GM23338 (cell line): ENCODE data around the gene RAB33A. TPM values are rescaled to one million over a fixed set of nuclear protein-coding genes. Genes with fewer than 3 reads are reported as not detected.

ENCODE experiments used
- ATAC-seq: fragments of 200-7000 bp; cut with Tn5 transposase; 3 replicates; pipeline ENCODE4 v1.9.1; 2020
- DNase-seq: peaks from one replicate; pipeline ENCODE4 v3.0.0-alpha.2; 2015; ENCODE audit warnings: low spot score
- H2AFZ ChIP-seq: fragments of 200-600 bp; sonication (generic); 2 replicates; pipeline ENCODE4 v1.8.0; 2016; ENCODE audit warnings: antibody characterized with exemption, mild to moderate bottlenecking, moderate library complexity
- H3F3A ChIP-seq: fragments of 200-600 bp; sonication (generic); replicated peaks from 2 replicates; pipeline ENCODE4 v1.8.0; 2017; ENCODE audit warnings: antibody characterized with exemption, mixed run types, low read depth
- H3K27ac ChIP-seq: fragments of 200-600 bp; sonication (generic); 2 replicates; pipeline ENCODE4 v1.6.1; 2016; ENCODE audit warnings: low read depth
- H3K27me3 ChIP-seq: fragments of 200-600 bp; sonication (generic); 2 replicates; pipeline ENCODE4 v1.8.0; 2016; ENCODE audit warnings: mild to moderate bottlenecking, mixed run types, moderate library complexity; ENCODE audit not compliant: insufficient read depth
- H3K36me3 ChIP-seq: fragments of 200-600 bp; sonication (generic); 2 replicates; pipeline ENCODE4 v1.8.0; 2016; ENCODE audit warnings: mild to moderate bottlenecking; ENCODE audit not compliant: insufficient read depth
- H3K4me1 ChIP-seq: fragments of 200-600 bp; sonication (generic); 2 replicates; pipeline ENCODE4 v1.8.0; 2016; ENCODE audit warnings: mild to moderate bottlenecking, moderate library complexity; ENCODE audit not compliant: insufficient read depth
- H3K4me2 ChIP-seq: fragments of 200-600 bp; sonication (generic); 2 replicates; pipeline ENCODE4 v1.7.1; 2017; ENCODE audit warnings: mixed run types
- H3K4me3 ChIP-seq: fragments of 200-600 bp; sonication (generic); 2 replicates; pipeline ENCODE4 v1.6.1; 2016; ENCODE audit warnings: mixed run types
- H3K79me2 ChIP-seq: fragments of 200-600 bp; sonication (generic); replicated peaks from 2 replicates; pipeline ENCODE4 v1.8.0; 2017; ENCODE audit warnings: mild to moderate bottlenecking; ENCODE audit not compliant: insufficient read depth
- H3K9me2 ChIP-seq: fragments of 200-600 bp; sonication (generic); 2 replicates; pipeline ENCODE4 v1.8.0; 2017; ENCODE audit not compliant: insufficient read depth
- H4K20me1 ChIP-seq: fragments of 200-600 bp; sonication (generic); replicated peaks from 2 replicates; pipeline ENCODE4 v1.8.0; 2017; ENCODE audit warnings: mild to moderate bottlenecking; ENCODE audit not compliant: insufficient read depth
- H3K27ac Mint-ChIP-seq: 2 replicates; pipeline ENCODE4 v1.8.0; 2020; ENCODE audit warnings: inconsistent platforms, mild to moderate bottlenecking, moderate library complexity, mixed read lengths
- H3K27me3 Mint-ChIP-seq: 3 replicates; pipeline ENCODE4 v1.8.0; 2022; ENCODE audit warnings: low read depth, mild to moderate bottlenecking, moderate library complexity, mixed read lengths, inconsistent platforms; ENCODE audit not compliant: insufficient read depth, poor library complexity
- H3K36me3 Mint-ChIP-seq: 3 replicates; pipeline ENCODE4 v1.8.0; 2021; ENCODE audit warnings: low read depth, mild to moderate bottlenecking, inconsistent platforms, moderate library complexity, mixed read lengths
- H3K4me1 Mint-ChIP-seq: 3 replicates; pipeline ENCODE4 v1.8.0; 2020; ENCODE audit warnings: mild to moderate bottlenecking, inconsistent platforms, mixed read lengths
- H3K4me3 Mint-ChIP-seq: 3 replicates; pipeline ENCODE4 v1.8.0; 2021; ENCODE audit warnings: moderate library complexity, mild to moderate bottlenecking, inconsistent platforms, mixed read lengths
- H3K9me3 Mint-ChIP-seq: 3 replicates; pipeline ENCODE4 v1.8.0; 2020; ENCODE audit warnings: moderate library complexity, mild to moderate bottlenecking, inconsistent platforms, mixed read lengths
- CREB1 ChIP-seq: fragments of 250-450 bp; sonication (Bioruptor Pico); IDR thresholded peaks from 2 replicates; pipeline ENCODE4 v1.5.0; 2020; ENCODE audit warnings: low read depth, mild to moderate bottlenecking, moderate library complexity
- EZH2 ChIP-seq: fragments of 200-600 bp; sonication (generic); IDR thresholded peaks from one replicate; pipeline ENCODE4 v1.8.0; 2017; ENCODE audit warnings: antibody characterized with exemption, mild to moderate bottlenecking, low read depth; ENCODE audit not compliant: unreplicated experiment
- JUNB ChIP-seq: IDR thresholded peaks from one replicate; pipeline ENCODE4 v1.6.1; 2016; ENCODE audit warnings: antibody characterized with exemption; ENCODE audit not compliant: unreplicated experiment
- POLR2AphosphoS5 ChIP-seq: IDR thresholded peaks from 2 replicates; pipeline ENCODE4 v1.6.1; 2016; ENCODE audit warnings: antibody characterized with exemption, low read depth
- STAT1 ChIP-seq: IDR thresholded peaks from one replicate; pipeline ENCODE4 v1.6.1; 2016; ENCODE audit warnings: antibody characterized with exemption; ENCODE audit not compliant: unreplicated experiment
- ZNF331 ChIP-seq: fragments of 250-450 bp; sonication (Bioruptor Pico); IDR thresholded peaks from 2 replicates; pipeline ENCODE4 v1.5.0; 2020; ENCODE audit warnings: low read depth, mild to moderate bottlenecking, moderate library complexity
- polyA plus RNA-seq: library from polyadenylated mRNA; unstranded; fragments of >200 nt; fragmentation: Nextera tagmentation; extraction: Ambion mirVana; gene quantifications from 2 replicates; pipeline ENCODE4 v1.2.1, GENCODE V29; 2016
- total RNA-seq: library from RNA; depleted of rRNA; stranded (reverse); fragments of >200 nt; shearing (Covaris generic); gene quantifications from 2 replicates; pipeline ENCODE4 v1.2.3, GENCODE V29; 2014
- TF ChIP-seq, protein P1 (sequence below), 2 experiments: fragments of 200-600 bp in 1 of 2; sonication (generic) in 1 of 2; conservative IDR thresholded peaks; 2 replicates each; pipeline versions ENCODE4 v1.5.1 to v1.6.1; 2016 to 2017; ENCODE audit warnings: antibody characterized with exemption in 2 of 2, low read depth in 2 of 2, mild to moderate bottlenecking in 2 of 2, moderate library complexity in 1 of 2
- TF ChIP-seq, protein P2 (sequence below): fragments of 250-450 bp; sonication (Bioruptor Pico); IDR thresholded peaks from 2 replicates; pipeline ENCODE4 v1.5.0; 2020; ENCODE audit warnings: mild to moderate bottlenecking, moderate library complexity
- TF ChIP-seq, protein P3 (sequence below): IDR thresholded peaks from one replicate; pipeline ENCODE4 v1.6.1; 2018; ENCODE audit warnings: antibody characterized with exemption; ENCODE audit not compliant: unreplicated experiment

RAB33A gene
- total and polyA plus RNA-seq, 2 experiments from 2014 or later: 5.5 to 6.5 TPM

DNA sequence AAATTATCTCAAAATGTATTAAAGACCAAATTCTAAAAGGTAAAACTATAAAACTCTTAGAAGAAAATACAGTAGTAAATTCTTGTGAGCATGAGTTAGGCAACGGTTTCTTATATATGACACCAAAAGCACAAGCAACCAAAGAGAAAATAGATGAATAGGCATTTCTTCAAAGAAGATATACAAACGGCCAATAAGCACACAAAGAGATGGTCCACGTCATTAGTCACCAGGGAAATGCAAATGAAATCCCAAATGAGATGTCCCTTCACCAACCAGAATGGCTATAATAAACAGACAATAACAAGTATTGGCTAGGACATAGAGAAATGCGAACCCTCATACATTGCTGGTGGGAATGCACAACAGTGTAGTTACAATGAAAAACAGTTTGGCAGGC lies 44.6 kb downstream of the RAB33A start:
- no peak overlapping the region for H3K4me3 ChIP-seq
- no peaks in the 10 kb centered on the region for H4K20me1 ChIP-seq
- Mint-ChIP-seq H3K4me3 (no peak overlapping the region), H3K27ac (no peak overlapping the region), H3K4me1 (no peaks in the 10 kb centered on the region), H3K27me3 (no peaks in the 10 kb centered on the region), H3K36me3 (peaks cover 50% of the 10 kb centered on the region), H3K9me3 (no peaks in the 10 kb centered on the region)
- H3K27ac ChIP-seq: no peak overlapping the region
- ATAC-seq (no peak), DNase-seq (no peak)
- peaks cover 12% of the 10 kb centered on the region; the same call in 1 of the 2 replicates for H3K36me3 ChIP-seq
- no peaks in the 10 kb centered on the region for H3K4me1 ChIP-seq
- H3K9me2 ChIP-seq: no peaks in the 10 kb centered on the region
- H3K79me2 ChIP-seq: no peaks in the 10 kb centered on the region
- no peak overlapping the region for H2AFZ ChIP-seq
- TF ChIP-seq EZH2 (no peak), JUNB (no peak), STAT1 (no peak), CREB1 (CRISPR knock-in tag) (no peak), ZNF331 (CRISPR knock-in tag) (no peak), POLR2AphosphoS5 (no peak)
- TF ChIP-seq, protein P1, sequence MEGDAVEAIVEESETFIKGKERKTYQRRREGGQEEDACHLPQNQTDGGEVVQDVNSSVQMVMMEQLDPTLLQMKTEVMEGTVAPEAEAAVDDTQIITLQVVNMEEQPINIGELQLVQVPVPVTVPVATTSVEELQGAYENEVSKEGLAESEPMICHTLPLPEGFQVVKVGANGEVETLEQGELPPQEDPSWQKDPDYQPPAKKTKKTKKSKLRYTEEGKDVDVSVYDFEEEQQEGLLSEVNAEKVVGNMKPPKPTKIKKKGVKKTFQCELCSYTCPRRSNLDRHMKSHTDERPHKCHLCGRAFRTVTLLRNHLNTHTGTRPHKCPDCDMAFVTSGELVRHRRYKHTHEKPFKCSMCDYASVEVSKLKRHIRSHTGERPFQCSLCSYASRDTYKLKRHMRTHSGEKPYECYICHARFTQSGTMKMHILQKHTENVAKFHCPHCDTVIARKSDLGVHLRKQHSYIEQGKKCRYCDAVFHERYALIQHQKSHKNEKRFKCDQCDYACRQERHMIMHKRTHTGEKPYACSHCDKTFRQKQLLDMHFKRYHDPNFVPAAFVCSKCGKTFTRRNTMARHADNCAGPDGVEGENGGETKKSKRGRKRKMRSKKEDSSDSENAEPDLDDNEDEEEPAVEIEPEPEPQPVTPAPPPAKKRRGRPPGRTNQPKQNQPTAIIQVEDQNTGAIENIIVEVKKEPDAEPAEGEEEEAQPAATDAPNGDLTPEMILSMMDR (conservative IDR thresholded peaks at IDR 0.05; ENCODE audit: low read depth in 2 of 2): no peak
- TF ChIP-seq, protein P2, sequence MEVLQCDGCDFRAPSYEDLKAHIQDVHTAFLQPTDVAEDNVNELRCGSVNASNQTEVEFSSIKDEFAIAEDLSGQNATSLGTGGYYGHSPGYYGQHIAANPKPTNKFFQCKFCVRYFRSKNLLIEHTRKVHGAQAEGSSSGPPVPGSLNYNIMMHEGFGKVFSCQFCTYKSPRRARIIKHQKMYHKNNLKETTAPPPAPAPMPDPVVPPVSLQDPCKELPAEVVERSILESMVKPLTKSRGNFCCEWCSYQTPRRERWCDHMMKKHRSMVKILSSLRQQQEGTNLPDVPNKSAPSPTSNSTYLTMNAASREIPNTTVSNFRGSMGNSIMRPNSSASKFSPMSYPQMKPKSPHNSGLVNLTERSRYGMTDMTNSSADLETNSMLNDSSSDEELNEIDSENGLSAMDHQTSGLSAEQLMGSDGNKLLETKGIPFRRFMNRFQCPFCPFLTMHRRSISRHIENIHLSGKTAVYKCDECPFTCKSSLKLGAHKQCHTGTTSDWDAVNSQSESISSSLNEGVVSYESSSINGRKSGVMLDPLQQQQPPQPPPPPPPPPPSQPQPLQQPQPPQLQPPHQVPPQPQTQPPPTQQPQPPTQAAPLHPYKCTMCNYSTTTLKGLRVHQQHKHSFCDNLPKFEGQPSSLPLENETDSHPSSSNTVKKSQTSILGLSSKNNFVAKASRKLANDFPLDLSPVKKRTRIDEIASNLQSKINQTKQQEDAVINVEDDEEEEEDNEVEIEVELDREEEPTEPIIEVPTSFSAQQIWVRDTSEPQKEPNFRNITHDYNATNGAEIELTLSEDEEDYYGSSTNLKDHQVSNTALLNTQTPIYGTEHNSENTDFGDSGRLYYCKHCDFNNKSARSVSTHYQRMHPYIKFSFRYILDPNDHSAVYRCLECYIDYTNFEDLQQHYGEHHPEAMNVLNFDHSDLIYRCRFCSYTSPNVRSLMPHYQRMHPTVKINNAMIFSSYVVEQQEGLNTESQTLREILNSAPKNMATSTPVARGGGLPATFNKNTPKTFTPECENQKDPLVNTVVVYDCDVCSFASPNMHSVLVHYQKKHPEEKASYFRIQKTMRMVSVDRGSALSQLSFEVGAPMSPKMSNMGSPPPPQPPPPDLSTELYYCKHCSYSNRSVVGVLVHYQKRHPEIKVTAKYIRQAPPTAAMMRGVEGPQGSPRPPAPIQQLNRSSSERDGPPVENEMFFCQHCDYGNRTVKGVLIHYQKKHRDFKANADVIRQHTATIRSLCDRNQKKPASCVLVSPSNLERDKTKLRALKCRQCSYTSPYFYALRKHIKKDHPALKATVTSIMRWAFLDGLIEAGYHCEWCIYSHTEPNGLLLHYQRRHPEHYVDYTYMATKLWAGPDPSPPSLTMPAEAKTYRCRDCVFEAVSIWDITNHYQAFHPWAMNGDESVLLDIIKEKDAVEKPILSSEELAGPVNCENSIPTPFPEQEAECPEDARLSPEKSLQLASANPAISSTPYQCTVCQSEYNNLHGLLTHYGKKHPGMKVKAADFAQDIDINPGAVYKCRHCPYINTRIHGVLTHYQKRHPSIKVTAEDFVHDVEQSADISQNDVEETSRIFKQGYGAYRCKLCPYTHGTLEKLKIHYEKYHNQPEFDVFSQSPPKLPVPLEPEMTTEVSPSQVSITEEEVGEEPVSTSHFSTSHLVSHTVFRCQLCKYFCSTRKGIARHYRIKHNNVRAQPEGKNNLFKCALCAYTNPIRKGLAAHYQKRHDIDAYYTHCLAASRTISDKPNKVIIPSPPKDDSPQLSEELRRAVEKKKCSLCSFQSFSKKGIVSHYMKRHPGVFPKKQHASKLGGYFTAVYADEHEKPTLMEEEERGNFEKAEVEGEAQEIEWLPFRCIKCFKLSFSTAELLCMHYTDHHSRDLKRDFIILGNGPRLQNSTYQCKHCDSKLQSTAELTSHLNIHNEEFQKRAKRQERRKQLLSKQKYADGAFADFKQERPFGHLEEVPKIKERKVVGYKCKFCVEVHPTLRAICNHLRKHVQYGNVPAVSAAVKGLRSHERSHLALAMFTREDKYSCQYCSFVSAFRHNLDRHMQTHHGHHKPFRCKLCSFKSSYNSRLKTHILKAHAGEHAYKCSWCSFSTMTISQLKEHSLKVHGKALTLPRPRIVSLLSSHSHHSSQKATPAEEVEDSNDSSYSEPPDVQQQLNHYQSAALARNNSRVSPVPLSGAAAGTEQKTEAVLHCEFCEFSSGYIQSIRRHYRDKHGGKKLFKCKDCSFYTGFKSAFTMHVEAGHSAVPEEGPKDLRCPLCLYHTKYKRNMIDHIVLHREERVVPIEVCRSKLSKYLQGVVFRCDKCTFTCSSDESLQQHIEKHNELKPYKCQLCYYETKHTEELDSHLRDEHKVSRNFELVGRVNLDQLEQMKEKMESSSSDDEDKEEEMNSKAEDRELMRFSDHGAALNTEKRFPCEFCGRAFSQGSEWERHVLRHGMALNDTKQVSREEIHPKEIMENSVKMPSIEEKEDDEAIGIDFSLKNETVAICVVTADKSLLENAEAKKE (CRISPR knock-in tag): no peak
- TF ChIP-seq, protein P3, sequence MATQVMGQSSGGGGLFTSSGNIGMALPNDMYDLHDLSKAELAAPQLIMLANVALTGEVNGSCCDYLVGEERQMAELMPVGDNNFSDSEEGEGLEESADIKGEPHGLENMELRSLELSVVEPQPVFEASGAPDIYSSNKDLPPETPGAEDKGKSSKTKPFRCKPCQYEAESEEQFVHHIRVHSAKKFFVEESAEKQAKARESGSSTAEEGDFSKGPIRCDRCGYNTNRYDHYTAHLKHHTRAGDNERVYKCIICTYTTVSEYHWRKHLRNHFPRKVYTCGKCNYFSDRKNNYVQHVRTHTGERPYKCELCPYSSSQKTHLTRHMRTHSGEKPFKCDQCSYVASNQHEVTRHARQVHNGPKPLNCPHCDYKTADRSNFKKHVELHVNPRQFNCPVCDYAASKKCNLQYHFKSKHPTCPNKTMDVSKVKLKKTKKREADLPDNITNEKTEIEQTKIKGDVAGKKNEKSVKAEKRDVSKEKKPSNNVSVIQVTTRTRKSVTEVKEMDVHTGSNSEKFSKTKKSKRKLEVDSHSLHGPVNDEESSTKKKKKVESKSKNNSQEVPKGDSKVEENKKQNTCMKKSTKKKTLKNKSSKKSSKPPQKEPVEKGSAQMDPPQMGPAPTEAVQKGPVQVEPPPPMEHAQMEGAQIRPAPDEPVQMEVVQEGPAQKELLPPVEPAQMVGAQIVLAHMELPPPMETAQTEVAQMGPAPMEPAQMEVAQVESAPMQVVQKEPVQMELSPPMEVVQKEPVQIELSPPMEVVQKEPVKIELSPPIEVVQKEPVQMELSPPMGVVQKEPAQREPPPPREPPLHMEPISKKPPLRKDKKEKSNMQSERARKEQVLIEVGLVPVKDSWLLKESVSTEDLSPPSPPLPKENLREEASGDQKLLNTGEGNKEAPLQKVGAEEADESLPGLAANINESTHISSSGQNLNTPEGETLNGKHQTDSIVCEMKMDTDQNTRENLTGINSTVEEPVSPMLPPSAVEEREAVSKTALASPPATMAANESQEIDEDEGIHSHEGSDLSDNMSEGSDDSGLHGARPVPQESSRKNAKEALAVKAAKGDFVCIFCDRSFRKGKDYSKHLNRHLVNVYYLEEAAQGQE: no peak
- H3K27me3 ChIP-seq: no peaks in the 10 kb centered on the region
- no peaks in the 10 kb centered on the region for H3F3A ChIP-seq
- H3K4me2 ChIP-seq: no peak overlapping the region
